Naive thymus-derived CD4-positive, alpha-beta T cell (primary cell): Measurements from ENCODE around the gene VWF. TPM values are rescaled to one million over a fixed set of nuclear protein-coding genes. Genes with fewer than 3 reads are reported as not detected.
A peak's percentile ranks its signal among the peaks of the same experiment; 100 is the strongest.

Experiments used
- ATAC-seq: fragments of 150-1000 bp; cut with Tn5 transposase; 2 replicates; pipeline ENCODE4 v1.10.0; 2021; ENCODE audit warnings: mild to moderate bottlenecking, moderate library complexity
- CTCF ChIA-PET: fragments of 350-600 bp; sonication (Branson Sonifier 250); formaldehyde crosslinking; loops from one replicate; lab custom pipeline; 2021; ENCODE audit warnings: antibody characterized with exemption; lab: Charles Lee
- POLR2A ChIA-PET: fragments of 350-600 bp; sonication (Branson Sonifier 250); formaldehyde crosslinking; loops from one replicate; lab custom pipeline; 2021; ENCODE audit warnings: antibody characterized with exemption, inconsistent platforms; lab: Charles Lee
- DNase-seq, 9 donors: peaks; one replicate each; pipeline versions ENCODE4 v3.0.0 to v3.0.0-alpha.2; 2020 to 2022; ENCODE audit warnings: mixed read lengths in 1 of 9
- H3K27ac ChIP-seq: one replicate; pipeline ENCODE4 v1.7.0; 2013; ENCODE audit warnings: mild to moderate bottlenecking, low read depth, low read length, moderate library complexity
- H3K27me3 ChIP-seq, 2 donors: one replicate each; pipeline ENCODE4 v1.7.0; 2013; ENCODE audit warnings: low read length in 2 of 2, mild to moderate bottlenecking in 2 of 2, moderate library complexity in 2 of 2; ENCODE audit not compliant: control insufficient read depth in 2 of 2, insufficient read depth in 2 of 2
- H3K36me3 ChIP-seq, 3 experiments: 1 replicate in 2 of 3; 2 replicates in 1 of 3; pipeline ENCODE4 v1.7.0; 2013; ENCODE audit warnings: low read length in 3 of 3, mild to moderate bottlenecking in 3 of 3, moderate library complexity in 1 of 3; ENCODE audit not compliant: insufficient read depth in 3 of 3, control insufficient read depth in 2 of 3
- H3K4me1 ChIP-seq, 2 donors: one replicate each; pipeline ENCODE4 v1.7.0; 2013; ENCODE audit warnings: low read length in 2 of 2, mild to moderate bottlenecking in 2 of 2, moderate library complexity in 1 of 2; ENCODE audit not compliant: control insufficient read depth in 2 of 2, insufficient read depth in 2 of 2
- H3K4me3 ChIP-seq: 2 replicates; pipeline ENCODE4 v1.7.0; 2013; ENCODE audit warnings: mild to moderate bottlenecking, low read length
- H3K9me3 ChIP-seq, 3 experiments: 1 replicate in 2 of 3; 2 replicates in 1 of 3; pipeline ENCODE4 v1.7.0; 2013; ENCODE audit warnings: low read length in 3 of 3; ENCODE audit not compliant: control insufficient read depth in 2 of 3
- H3K27ac Mint-ChIP-seq, 9 donors: one replicate each; pipeline ENCODE4 v1.8.0; 2020 to 2022; ENCODE audit warnings: mixed read lengths in 9 of 9, mild to moderate bottlenecking in 8 of 9, moderate library complexity in 5 of 9, inconsistent platforms in 2 of 9
- H3K27me3 Mint-ChIP-seq, 5 donors: one replicate each; pipeline ENCODE4 v1.8.0; 2021 to 2022; ENCODE audit warnings: mixed read lengths in 5 of 5, mild to moderate bottlenecking in 1 of 5
- H3K36me3 Mint-ChIP-seq, 5 donors: one replicate each; pipeline ENCODE4 v1.8.0; 2020 to 2022; ENCODE audit warnings: mixed read lengths in 5 of 5, mild to moderate bottlenecking in 3 of 5, inconsistent platforms in 1 of 5
- H3K4me1 Mint-ChIP-seq, 7 donors: one replicate each; pipeline ENCODE4 v1.8.0; 2020 to 2022; ENCODE audit warnings: mixed read lengths in 7 of 7, mild to moderate bottlenecking in 3 of 7, inconsistent platforms in 1 of 7
- H3K4me3 Mint-ChIP-seq, 10 donors: one replicate each; pipeline ENCODE4 v1.8.0; 2020 to 2022; ENCODE audit warnings: mild to moderate bottlenecking in 10 of 10, mixed read lengths in 10 of 10, moderate library complexity in 6 of 10, inconsistent platforms in 2 of 10
- H3K9me3 Mint-ChIP-seq, 11 donors: one replicate each; pipeline ENCODE4 v1.8.0; 2020 to 2022; ENCODE audit warnings: mixed read lengths in 11 of 11, mild to moderate bottlenecking in 4 of 11, inconsistent platforms in 1 of 11, moderate library complexity in 1 of 11
- intact Hi-C, 2 donors: fragments of 100-400 bp; cut with micrococcal nuclease; formaldehyde crosslinking; loops; one replicate each; pipeline ENCODE4 v1.15.1; 2023
- polyA plus RNA-seq, 2 donors: library from polyadenylated mRNA; unstranded; fragments of 300-500 nt; fragmentation: Illumina TruSeq; gene quantifications; one replicate each; pipeline ENCODE4 v1.2.3, GENCODE V29; 2021
- total RNA-seq, 6 experiments: library from RNA in 5 of 6; stranded (reverse) in 5 of 6; gene quantifications; 1 replicate in 5 of 6; 2 replicates in 1 of 6; pipeline ENCODE4 v1.2.3 and lab custom pipeline; 2021 to 2026

VWF gene
- total and polyA plus RNA-seq, 7 experiments from 2014 or later: 0.21 to 0.34 (median 0.32) TPM; not detected in 4

DNA sequence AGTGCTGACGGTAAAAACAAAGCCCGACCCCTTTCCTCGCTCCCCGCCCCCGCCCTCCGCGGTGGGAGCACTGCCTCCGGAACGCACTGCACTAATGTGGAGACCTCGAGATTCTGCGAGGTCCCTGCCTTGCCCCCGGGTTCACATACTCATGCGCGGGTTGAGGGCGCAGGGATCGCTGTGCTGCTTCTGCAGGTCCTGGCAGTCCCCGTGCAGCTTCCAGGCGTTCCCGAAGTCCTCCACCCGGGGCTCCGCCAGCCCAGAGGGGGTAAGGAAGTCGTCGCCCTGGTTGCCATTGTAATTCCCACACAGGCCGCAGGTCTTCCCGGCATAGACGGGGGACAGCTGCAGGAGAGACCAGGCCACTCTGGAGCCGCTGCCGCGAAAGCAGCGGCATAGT lies 66.8 kb downstream of the VWF start:
- Mint-ChIP-seq H3K4me1 (peaks cover 0 to 6% (median 0%) of the 10 kb centered on the region in 7 donors), H3K27ac (peak overlapping the region in 1 of 9 donors; percentile 36), H3K36me3 (no peaks in the 10 kb centered on the region), H3K4me3 (no peak overlapping the region), H3K27me3 (peaks cover 0 to 15% (median 6%) of the 10 kb centered on the region in 5 donors), H3K9me3 (no peaks in the 10 kb centered on the region)
- POLR2A ChIA-PET: interaction anchor here (0.7 kb wide), 1 partner anchor 67 kb away, joined by 3 read pairs; no protein-coding TSS in a partner anchor
- DNase-seq (no peak), ATAC-seq (no peak)
- H3K4me3 ChIP-seq: no peak overlapping the region
- H3K9me3 ChIP-seq: no peaks in the 10 kb centered on the region
- intact Hi-C loops: no loop called here
- H3K4me1 ChIP-seq: no peaks in the 10 kb centered on the region
- no peaks in the 10 kb centered on the region for H3K36me3 ChIP-seq
- no peaks in the 10 kb centered on the region for H3K27me3 ChIP-seq
- H3K27ac ChIP-seq: no peak overlapping the region
- CTCF ChIA-PET: interaction anchor here (1.5 to 1.9 kb wide), 3 partner anchors 221 to 229 kb away, joined by 5 to 7 read pairs (median 7); no protein-coding TSS in a partner anchor

DNA sequence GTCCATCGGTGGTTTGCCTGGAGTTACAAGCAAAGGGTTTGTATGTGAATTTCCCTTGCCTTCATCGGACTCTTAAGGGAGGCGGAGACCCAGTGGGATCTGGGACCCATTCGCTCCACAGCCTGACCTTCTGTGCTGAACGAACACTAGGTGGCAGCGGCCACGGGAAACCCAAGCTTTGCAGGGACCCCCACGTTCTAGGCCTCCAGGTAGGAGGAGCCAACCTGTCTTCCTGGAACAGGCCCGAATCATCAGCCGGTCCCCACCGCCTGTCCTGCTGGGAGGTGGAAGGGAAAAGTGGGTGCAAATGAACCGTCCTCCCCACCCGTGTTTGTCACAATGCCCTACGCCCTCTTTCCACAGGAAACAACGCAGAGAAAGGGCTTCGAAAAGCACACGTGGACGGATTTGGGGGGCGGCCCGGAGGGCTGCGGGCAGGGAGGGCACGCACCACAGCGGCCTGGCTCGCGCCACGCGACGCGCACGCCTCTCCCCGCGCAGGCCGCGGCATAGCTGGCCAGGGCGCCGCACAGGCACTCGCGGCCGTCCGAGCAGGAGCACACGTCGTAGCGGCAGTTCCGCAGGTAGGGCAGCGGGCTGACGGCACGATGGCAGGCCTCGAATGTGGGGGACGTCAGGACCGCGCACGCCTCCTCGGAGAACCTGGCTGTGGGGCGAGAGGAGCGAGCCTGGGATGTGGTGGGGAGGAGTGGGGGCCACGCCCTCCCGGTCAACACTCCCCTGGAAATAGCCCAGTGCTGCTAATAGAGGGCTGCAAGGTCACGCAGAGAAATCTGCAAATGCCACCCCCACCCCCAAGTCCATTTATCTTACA lies 67.8 kb downstream of the VWF start:
- peaks cover 0 to 15% (median 6%) of the 10 kb centered on the region in 5 donors for H3K27me3 Mint-ChIP-seq
- ChIA-PET POLR2A (interaction anchor here (0.6 kb wide), 1 partner anchor 1035 kb away, joined by 3 read pairs; no protein-coding TSS in a partner anchor), CTCF (interaction anchor here (1.2 to 1.5 kb wide), 3 partner anchors 139 to 230 kb away, joined by 3 to 7 read pairs (median 7); no protein-coding TSS in a partner anchor)
- peaks cover 0 to 6% (median 0%) of the 10 kb centered on the region in 7 donors for H3K4me1 Mint-ChIP-seq
- Histone ChIP-seq H3K9me3 (no peaks in the 10 kb centered on the region), H3K27ac (no peak overlapping the region), H3K36me3 (no peaks in the 10 kb centered on the region), H3K27me3 (no peaks in the 10 kb centered on the region), H3K4me1 (no peaks in the 10 kb centered on the region), H3K4me3 (peak overlapping the region; percentile 36)
- no peaks in the 10 kb centered on the region for H3K9me3 Mint-ChIP-seq
- H3K4me3 Mint-ChIP-seq: peak overlapping the region in 9 of 10 donors; percentile 36 to 75 (median 64)
- DNase-seq (peak in 5 of 9 donors; percentile 18 to 37 (median 29)), ATAC-seq (peak; percentile 66)
- H3K27ac Mint-ChIP-seq: peak overlapping the region in 2 of 9 donors; percentile 0 to 62
- no peaks in the 10 kb centered on the region for H3K36me3 Mint-ChIP-seq
- intact Hi-C loops: no loop called here

DNA sequence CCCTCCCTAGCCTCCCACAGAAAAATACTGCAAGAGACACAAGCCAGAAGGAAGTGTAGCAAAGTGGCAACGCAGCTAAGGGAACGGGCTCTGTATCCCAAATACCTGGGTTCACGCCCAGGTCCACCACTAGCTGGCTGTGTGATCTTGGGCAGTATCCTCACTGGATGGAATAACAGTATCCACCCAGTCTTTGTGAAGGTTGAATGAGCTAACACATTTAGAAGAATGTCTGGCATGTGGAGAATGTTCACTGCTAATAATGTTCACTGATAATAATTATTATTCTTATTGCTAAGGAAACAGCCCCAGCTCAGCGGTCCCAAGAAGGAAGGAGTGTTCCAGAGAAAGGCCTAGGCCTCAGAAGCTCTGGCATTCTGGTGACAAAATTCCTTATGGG lies 70.9 kb downstream of the VWF start:
- Mint-ChIP-seq H3K27ac (no peak overlapping the region), H3K36me3 (no peaks in the 10 kb centered on the region), H3K27me3 (peaks cover 0 to 11% (median 9%) of the 10 kb centered on the region in 5 donors), H3K9me3 (no peaks in the 10 kb centered on the region), H3K4me3 (no peak overlapping the region), H3K4me1 (peaks cover 0 to 6% (median 0%) of the 10 kb centered on the region in 7 donors)
- POLR2A ChIA-PET: no interaction called here
- intact Hi-C loops: no loop called here
- Histone ChIP-seq H3K4me1 (no peaks in the 10 kb centered on the region), H3K27me3 (no peaks in the 10 kb centered on the region), H3K9me3 (no peaks in the 10 kb centered on the region), H3K4me3 (no peak overlapping the region), H3K36me3 (no peaks in the 10 kb centered on the region), H3K27ac (no peak overlapping the region)
- ATAC-seq: no peak
- DNase-seq: no peak
- CTCF ChIA-PET: interaction anchor here (0.9 to 2.0 kb wide), 3 partner anchors 14 to 231 kb away, joined by 3 to 6 read pairs (median 4); no protein-coding TSS in a partner anchor

DNA sequence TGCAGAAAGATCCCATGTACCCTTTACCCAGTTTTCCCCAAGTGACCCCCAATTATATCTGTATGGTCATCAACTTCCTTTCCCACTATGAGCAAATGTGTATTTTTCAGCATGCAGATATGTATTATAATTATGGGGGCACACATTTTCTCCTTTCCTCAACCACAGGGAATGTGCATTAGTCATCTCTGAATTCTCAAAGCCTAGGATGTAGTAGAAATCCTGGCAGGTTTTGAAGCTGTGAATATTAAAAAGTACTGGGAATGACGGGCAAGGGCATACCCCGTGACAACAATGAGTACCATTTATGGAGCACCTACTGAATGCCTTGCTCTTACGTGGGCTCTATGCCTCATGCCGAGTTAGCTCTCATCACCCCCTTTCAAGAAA lies 71.5 kb downstream of the VWF start:
- peaks cover 0 to 6% (median 0%) of the 10 kb centered on the region in 7 donors for H3K4me1 Mint-ChIP-seq
- no peaks in the 10 kb centered on the region for H3K27me3 ChIP-seq
- H3K27ac Mint-ChIP-seq: no peak overlapping the region
- intact Hi-C loops: no loop called here
- ChIA-PET POLR2A (no interaction called here), CTCF (interaction anchor here (2.0 kb wide), 1 partner anchor 226 kb away, joined by 6 read pairs; no protein-coding TSS in a partner anchor)
- H3K4me1 ChIP-seq: no peaks in the 10 kb centered on the region
- H3K4me3 Mint-ChIP-seq: no peak overlapping the region
- no peaks in the 10 kb centered on the region for H3K9me3 ChIP-seq
- ATAC-seq (no peak), DNase-seq (no peak)
- H3K9me3 Mint-ChIP-seq: no peaks in the 10 kb centered on the region
- no peak overlapping the region for H3K4me3 ChIP-seq
- no peak overlapping the region for H3K27ac ChIP-seq
- H3K36me3 ChIP-seq: no peaks in the 10 kb centered on the region
- no peaks in the 10 kb centered on the region for H3K36me3 Mint-ChIP-seq
- peaks cover 0 to 11% (median 9%) of the 10 kb centered on the region in 5 donors for H3K27me3 Mint-ChIP-seq

DNA sequence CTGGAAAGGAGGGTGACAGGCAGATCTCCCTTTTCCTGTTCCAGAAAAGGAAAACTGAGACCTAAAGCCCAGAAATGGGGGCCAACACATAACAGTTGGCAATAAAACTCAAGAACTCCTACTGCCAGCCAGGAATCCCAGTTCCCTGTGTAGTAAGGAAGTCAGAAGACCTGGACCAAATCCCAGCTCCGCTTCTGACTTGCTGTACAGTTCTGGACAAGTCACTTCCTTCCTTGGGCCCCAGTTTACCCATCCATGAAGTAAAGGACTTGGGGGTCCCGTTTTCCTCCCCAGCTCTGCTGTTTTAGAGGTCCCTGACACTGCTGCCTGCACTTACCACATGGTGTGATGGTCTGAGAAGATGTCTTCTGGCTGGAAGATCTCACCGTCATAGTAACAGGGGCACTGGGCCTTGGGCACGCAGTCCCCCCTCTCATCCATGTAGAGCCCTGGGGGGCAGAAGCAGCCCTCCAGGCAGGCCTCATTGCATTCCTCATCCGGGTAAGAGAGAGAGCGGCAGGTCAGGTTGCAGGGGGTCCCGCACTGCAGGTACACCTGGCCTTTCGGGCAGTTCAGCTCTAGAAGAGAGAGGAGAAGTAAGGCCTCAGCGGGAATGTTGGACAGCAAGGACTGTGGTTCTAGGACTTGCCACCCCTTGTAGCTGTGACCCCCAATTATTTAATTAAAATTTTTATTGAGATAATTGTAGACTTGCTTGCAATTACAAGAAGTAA lies 72.1 kb downstream of the VWF start:
- Mint-ChIP-seq H3K4me1 (peaks cover 0 to 6% (median 0%) of the 10 kb centered on the region in 7 donors), H3K27ac (peak overlapping the region in 1 of 9 donors; percentile 2), H3K27me3 (peaks cover 0 to 11% (median 9%) of the 10 kb centered on the region in 5 donors), H3K36me3 (no peaks in the 10 kb centered on the region), H3K4me3 (no peak overlapping the region), H3K9me3 (no peaks in the 10 kb centered on the region)
- no peak for DNase-seq
- Histone ChIP-seq H3K27me3 (no peaks in the 10 kb centered on the region), H3K4me1 (no peaks in the 10 kb centered on the region), H3K27ac (no peak overlapping the region), H3K9me3 (no peaks in the 10 kb centered on the region), H3K4me3 (no peak overlapping the region), H3K36me3 (no peaks in the 10 kb centered on the region)
- intact Hi-C loops: no loop called here
- CTCF ChIA-PET: interaction anchor here (2.0 kb wide), 1 partner anchor 227 kb away, joined by 6 read pairs; no protein-coding TSS in a partner anchor
- ATAC-seq: no peak
- POLR2A ChIA-PET: no interaction called here

DNA sequence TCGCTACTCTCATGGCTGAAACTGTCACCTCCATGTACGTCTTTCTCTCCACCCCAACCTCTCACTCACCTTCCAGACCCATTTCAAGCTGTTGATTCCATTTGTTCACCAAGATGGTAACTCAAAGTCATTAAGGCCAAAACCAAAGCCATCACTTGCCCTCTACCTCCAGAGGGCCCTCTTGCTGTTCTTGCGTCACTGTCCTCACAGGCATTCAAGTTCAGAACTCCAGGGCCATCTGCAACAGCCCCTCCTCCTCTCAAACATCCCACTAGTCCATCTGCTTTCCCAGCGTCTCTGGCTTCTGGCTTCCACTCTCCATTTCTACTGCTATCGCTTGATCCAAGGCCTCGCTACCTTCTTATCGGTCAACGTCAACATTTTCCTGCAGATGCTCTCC lies 74.5 kb downstream of the VWF start:
- Histone ChIP-seq H3K27me3 (no peaks in the 10 kb centered on the region), H3K4me3 (no peak overlapping the region), H3K36me3 (no peaks in the 10 kb centered on the region), H3K9me3 (no peaks in the 10 kb centered on the region), H3K4me1 (no peaks in the 10 kb centered on the region), H3K27ac (no peak overlapping the region)
- H3K27ac Mint-ChIP-seq: peak overlapping the region in 1 of 9 donors; percentile 55
- DNase-seq (no peak), ATAC-seq (no peak)
- peaks cover 0 to 1% (median 0%) of the 10 kb centered on the region in 11 donors for H3K9me3 Mint-ChIP-seq
- POLR2A ChIA-PET: no interaction called here
- H3K36me3 Mint-ChIP-seq: no peaks in the 10 kb centered on the region
- no peaks in the 10 kb centered on the region for H3K4me1 Mint-ChIP-seq
- H3K4me3 Mint-ChIP-seq: no peak overlapping the region
- intact Hi-C loops: no loop called here
- CTCF ChIA-PET: no interaction called here
- peaks cover 0 to 9% (median 4%) of the 10 kb centered on the region in 5 donors for H3K27me3 Mint-ChIP-seq
